Smooth muscle cell (in vitro differentiated cells): ENCODE data around the gene TBC1D5. TPM values are rescaled to one million over a fixed set of nuclear protein-coding genes. Genes with fewer than 3 reads are reported as not detected.

Experiments used
- DNase-seq: peaks from one replicate; lab custom pipeline; 2025; ENCODE audit not compliant: unreplicated experiment; lab: John Stamatoyannopoulos, UW
- H2AFZ ChIP-seq: fragments of 200-600 bp; sonication (generic); 2 replicates; pipeline ENCODE4 v1.6.0; 2016; ENCODE audit warnings: antibody characterized with exemption, low read depth, mild to moderate bottlenecking
- H3F3A ChIP-seq: fragments of 200-600 bp; sonication (generic); 2 replicates; pipeline ENCODE4 v1.6.0; 2017; ENCODE audit warnings: antibody characterized with exemption, low read depth
- H3K27ac ChIP-seq: fragments of 200-600 bp; sonication (generic); 2 replicates; pipeline ENCODE4 v1.5.1; 2016; ENCODE audit warnings: low read depth, mild to moderate bottlenecking
- H3K27me3 ChIP-seq: fragments of 200-600 bp; sonication (generic); 2 replicates; pipeline ENCODE4 v1.6.1; 2016; ENCODE audit warnings: low read depth, mild to moderate bottlenecking
- H3K36me3 ChIP-seq: fragments of 200-600 bp; sonication (generic); 2 replicates; pipeline ENCODE4 v1.5.1; 2016; ENCODE audit warnings: low read depth
- H3K4me1 ChIP-seq: fragments of 200-600 bp; sonication (generic); 2 replicates; pipeline ENCODE4 v1.5.1; 2016; ENCODE audit warnings: low read depth
- H3K4me2 ChIP-seq: fragments of 200-600 bp; sonication (generic); 2 replicates; pipeline ENCODE4 v1.6.0; 2016; ENCODE audit warnings: mild to moderate bottlenecking
- H3K4me3 ChIP-seq: fragments of 200-600 bp; sonication (generic); 2 replicates; pipeline ENCODE4 v1.5.1; 2016; ENCODE audit warnings: mild to moderate bottlenecking
- H3K79me2 ChIP-seq: fragments of 200-600 bp; sonication (generic); 2 replicates; pipeline ENCODE4 v1.6.0; 2016; ENCODE audit warnings: low read depth, mild to moderate bottlenecking
- H3K9ac ChIP-seq: fragments of 200-600 bp; sonication (generic); 2 replicates; pipeline ENCODE4 v1.6.0; 2016; ENCODE audit warnings: low read depth
- H3K9me3 ChIP-seq: fragments of 200-600 bp; sonication (generic); replicated peaks from 2 replicates; pipeline ENCODE4 v1.5.1; 2016; ENCODE audit warnings: low read depth
- H4K20me1 ChIP-seq: fragments of 200-600 bp; sonication (generic); 2 replicates; pipeline ENCODE4 v1.6.0; 2016; ENCODE audit warnings: low read depth
- WGBS: methylation state at CpG from one replicate; pipeline ENCODE4 v1.1.7; 2016; ENCODE audit warnings: low lambda C conversion rate; 5-methylcytosine and 5-hydroxymethylcytosine counted together
- polyA plus RNA-seq: library from polyadenylated mRNA; unstranded; fragments of >200 nt; fragmentation: Nextera tagmentation; extraction: Ambion mirVana; gene quantifications from 2 replicates; pipeline ENCODE4 v1.2.1, GENCODE V29; 2016
- total RNA-seq: library from RNA; depleted of rRNA; stranded (reverse); fragments of >200 nt; gene quantifications from 2 replicates; pipeline ENCODE4 v1.2.3, GENCODE V29; 2014
- TF ChIP-seq, protein P1 (sequence below): fragments of 200-600 bp; sonication (generic); IDR thresholded peaks from 2 replicates; pipeline ENCODE4 v1.5.1; 2017; ENCODE audit warnings: borderline replicate concordance, mild to moderate bottlenecking, antibody characterized with exemption; ENCODE audit not compliant: insufficient read depth, poor library complexity, severe bottlenecking

Gene TBC1D5
- total and polyA plus RNA-seq, 2 experiments from 2014 or later = 14.6 to 35.3 TPM

DNA sequence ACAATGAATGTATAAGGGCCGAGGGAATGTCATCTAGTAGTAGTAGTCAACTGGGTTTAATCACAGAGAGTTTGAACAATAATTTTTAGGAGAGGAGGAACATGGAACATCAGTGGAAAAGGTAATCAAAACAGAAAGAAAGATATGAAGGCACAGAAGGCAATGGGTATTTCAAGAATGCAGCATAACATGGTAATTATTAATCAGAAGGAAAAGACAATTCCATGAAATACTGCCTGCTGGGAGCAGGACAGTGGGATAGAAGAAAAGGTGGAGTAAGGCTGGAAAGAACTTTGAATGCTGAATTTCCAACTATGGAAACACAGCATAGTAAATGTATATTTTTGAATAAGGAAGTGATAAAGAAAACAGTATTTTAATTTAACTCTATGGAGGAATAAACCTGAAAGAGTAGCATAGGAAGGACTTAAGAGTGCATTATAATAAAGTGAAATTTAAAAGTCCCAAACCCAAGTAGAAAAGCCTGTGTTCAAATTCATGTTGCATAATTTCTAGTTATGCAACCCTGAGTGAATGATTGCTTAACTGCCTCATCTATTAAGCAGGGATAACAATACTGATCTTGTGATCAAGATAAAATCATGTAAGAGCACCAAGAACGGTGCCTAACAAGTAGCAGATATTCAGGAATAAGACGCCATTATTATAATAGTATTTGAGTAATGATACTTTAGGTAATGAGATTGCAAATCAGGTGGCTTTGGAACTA is 357.7 kb downstream of the TBC1D5 start:
- Histone ChIP-seq H3K36me3 (no peaks in the 10 kb centered on the region), H3K79me2 (no peaks in the 10 kb centered on the region), H3K27me3 (no peaks in the 10 kb centered on the region), H3K4me1 (no peaks in the 10 kb centered on the region), H3F3A (no peaks in the 10 kb centered on the region), H3K9ac (no peak overlapping the region), H3K4me3 (no peak overlapping the region), H3K4me2 (no peak overlapping the region), H3K9me3 (no peaks in the 10 kb centered on the region), H3K27ac (no peak overlapping the region), H4K20me1 (no peaks in the 10 kb centered on the region), H2AFZ (no peak overlapping the region)
- TF ChIP-seq, protein P1, sequence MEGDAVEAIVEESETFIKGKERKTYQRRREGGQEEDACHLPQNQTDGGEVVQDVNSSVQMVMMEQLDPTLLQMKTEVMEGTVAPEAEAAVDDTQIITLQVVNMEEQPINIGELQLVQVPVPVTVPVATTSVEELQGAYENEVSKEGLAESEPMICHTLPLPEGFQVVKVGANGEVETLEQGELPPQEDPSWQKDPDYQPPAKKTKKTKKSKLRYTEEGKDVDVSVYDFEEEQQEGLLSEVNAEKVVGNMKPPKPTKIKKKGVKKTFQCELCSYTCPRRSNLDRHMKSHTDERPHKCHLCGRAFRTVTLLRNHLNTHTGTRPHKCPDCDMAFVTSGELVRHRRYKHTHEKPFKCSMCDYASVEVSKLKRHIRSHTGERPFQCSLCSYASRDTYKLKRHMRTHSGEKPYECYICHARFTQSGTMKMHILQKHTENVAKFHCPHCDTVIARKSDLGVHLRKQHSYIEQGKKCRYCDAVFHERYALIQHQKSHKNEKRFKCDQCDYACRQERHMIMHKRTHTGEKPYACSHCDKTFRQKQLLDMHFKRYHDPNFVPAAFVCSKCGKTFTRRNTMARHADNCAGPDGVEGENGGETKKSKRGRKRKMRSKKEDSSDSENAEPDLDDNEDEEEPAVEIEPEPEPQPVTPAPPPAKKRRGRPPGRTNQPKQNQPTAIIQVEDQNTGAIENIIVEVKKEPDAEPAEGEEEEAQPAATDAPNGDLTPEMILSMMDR = no peak
- no peak for DNase-seq
- 91% methylated on average over 3 of the region's 3 CpGs for WGBS

GRCh38 chr3:17373304-17373703 is 369.1 kb downstream of the TBC1D5 start:
- Histone ChIP-seq H3K4me2 (no peak overlapping the region), H3F3A (no peaks in the 10 kb centered on the region), H3K4me3 (no peak overlapping the region), H3K79me2 (no peaks in the 10 kb centered on the region), H3K27me3 (no peaks in the 10 kb centered on the region), H4K20me1 (no peaks in the 10 kb centered on the region), H3K4me1 (no peaks in the 10 kb centered on the region), H2AFZ (no peak overlapping the region), H3K9ac (no peak overlapping the region), H3K36me3 (no peaks in the 10 kb centered on the region), H3K9me3 (no peaks in the 10 kb centered on the region), H3K27ac (no peak overlapping the region)
- TF ChIP-seq, protein P1 = no peak
- no peak for DNase-seq
- 100% methylated on average over 1 of the region's 1 CpG for WGBS

DNA sequence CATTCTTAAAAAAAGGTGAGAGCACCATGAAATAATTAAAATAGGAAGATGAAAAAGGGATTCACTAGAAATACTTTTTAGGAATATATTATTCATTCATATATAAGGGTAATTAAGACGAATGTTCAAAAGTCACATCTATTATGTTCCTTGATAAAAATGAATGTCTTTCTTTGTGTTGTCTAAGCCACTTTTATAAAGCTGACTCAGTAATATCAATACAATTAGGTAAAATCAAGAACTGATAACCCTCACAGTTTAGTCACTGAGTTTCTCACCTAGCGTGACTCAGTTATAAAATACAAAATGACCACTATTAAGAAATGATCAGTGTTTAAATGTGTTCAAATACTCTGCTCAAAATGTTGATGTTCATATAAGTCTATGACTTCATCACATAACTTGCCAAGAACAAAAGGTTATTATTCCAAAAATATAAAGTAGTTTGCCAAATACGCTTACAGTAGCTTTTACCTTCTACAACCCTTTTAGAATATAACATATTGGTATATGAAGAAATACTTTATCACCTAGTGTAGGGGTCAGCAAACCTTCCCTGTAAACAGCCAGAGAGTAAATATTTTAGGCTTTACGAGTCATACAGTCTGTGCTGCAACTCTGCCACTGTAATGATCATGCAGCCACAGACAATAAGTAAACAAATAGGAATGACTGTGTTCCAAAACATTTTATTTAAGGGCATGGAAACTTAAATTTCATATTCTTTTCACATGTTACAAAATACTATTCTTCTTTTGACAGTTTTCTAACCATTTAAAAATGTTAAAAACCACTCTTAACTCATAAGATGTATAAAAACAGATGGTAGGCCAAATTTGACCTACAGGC is 369.8 kb downstream of the TBC1D5 start:
- no peak for DNase-seq
- Histone ChIP-seq H3K4me2 (no peak overlapping the region), H3K79me2 (no peaks in the 10 kb centered on the region), H3K9me3 (no peaks in the 10 kb centered on the region), H3F3A (no peaks in the 10 kb centered on the region), H3K4me3 (no peak overlapping the region), H3K4me1 (no peaks in the 10 kb centered on the region), H3K36me3 (no peaks in the 10 kb centered on the region), H2AFZ (no peak overlapping the region), H3K9ac (no peak overlapping the region), H3K27me3 (no peaks in the 10 kb centered on the region), H3K27ac (no peak overlapping the region), H4K20me1 (no peaks in the 10 kb centered on the region)
- TF ChIP-seq, protein P1 = no peak
- WGBS = 90% methylated on average over 4 of the region's 4 CpGs
